Measurements from ENCODE around the gene UGT3A1.

Gene UGT3A1

GRCh38 chr5:35954175-35954574, 37.0 kb downstream of the UGT3A1 start:
- ATAC-seq, result no peak
- TF ChIP-seq ZFP30 (CRISPR knock-in tag; IDR thresholded peaks at IDR 0.05), result no peak
- TF ChIP-seq ZNF565 (CRISPR knock-in tag; conservative IDR thresholded peaks at IDR 0.05; ENCODE audit: low read depth), result no peak
- no peak for TF ChIP-seq ZC3H10 (CRISPR knock-in tag; IDR thresholded peaks at IDR 0.05)
- TF ChIP-seq ZFP3 (CRISPR knock-in tag; IDR thresholded peaks at IDR 0.05), result no peak
- TF ChIP-seq ARNTL (CRISPR knock-in tag; IDR thresholded peaks at IDR 0.05; ENCODE audit: borderline replicate concordance, low read depth), result no peak
- no peak for TF ChIP-seq ZNF8 (CRISPR knock-in tag; IDR thresholded peaks at IDR 0.05)
- TF ChIP-seq PPARA (CRISPR knock-in tag; IDR thresholded peaks at IDR 0.05; ENCODE audit: borderline replicate concordance), result no peak
- TF ChIP-seq ZNF70 (CRISPR knock-in tag; IDR thresholded peaks at IDR 0.05), result no peak
- TF ChIP-seq RARB (CRISPR knock-in tag; IDR thresholded peaks at IDR 0.05), result no peak
- no peak for TF ChIP-seq POU6F1 (CRISPR knock-in tag; IDR thresholded peaks at IDR 0.05; ENCODE audit: borderline replicate concordance, low read depth)
- TF ChIP-seq PATZ1 (CRISPR knock-in tag; IDR thresholded peaks at IDR 0.05; ENCODE audit: borderline replicate concordance), result no peak
- TF ChIP-seq TSHZ2 (CRISPR knock-in tag; IDR thresholded peaks at IDR 0.05), result no peak
- no peak for TF ChIP-seq CSDC2 (CRISPR knock-in tag; IDR thresholded peaks at IDR 0.05)
- TF ChIP-seq TCF4 (CRISPR knock-in tag; IDR thresholded peaks at IDR 0.05; ENCODE audit: borderline replicate concordance), result no peak
- TF ChIP-seq TOX (CRISPR knock-in tag; IDR thresholded peaks at IDR 0.05; ENCODE audit: borderline replicate concordance), result no peak
- TF ChIP-seq ISL1 (CRISPR knock-in tag; IDR thresholded peaks at IDR 0.05), result no peak
- no peak for TF ChIP-seq OSR1 (CRISPR knock-in tag; IDR thresholded peaks at IDR 0.05)
- no peak for TF ChIP-seq ESRRG (CRISPR knock-in tag; IDR thresholded peaks at IDR 0.05)
- TF ChIP-seq BACH2 (CRISPR knock-in tag; IDR thresholded peaks at IDR 0.05; ENCODE audit: borderline replicate concordance), result no peak

GRCh38 chr5:35947085-35947484, 44.1 kb downstream of the UGT3A1 start:
- no peak for TF ChIP-seq ISL1 (CRISPR knock-in tag; IDR thresholded peaks at IDR 0.05)
- no peak for TF ChIP-seq PATZ1 (CRISPR knock-in tag; IDR thresholded peaks at IDR 0.05; ENCODE audit: borderline replicate concordance)
- no peak for ATAC-seq

GRCh38 chr5:35939639-35940038, 51.6 kb downstream of the UGT3A1 start:
- no peak for ATAC-seq
- TF ChIP-seq ZNF565 (CRISPR knock-in tag; conservative IDR thresholded peaks at IDR 0.05; ENCODE audit: low read depth), result no peak
- no peak for TF ChIP-seq OSR1 (CRISPR knock-in tag; IDR thresholded peaks at IDR 0.05)
- no peak for TF ChIP-seq ZC3H10 (CRISPR knock-in tag; IDR thresholded peaks at IDR 0.05)
- TF ChIP-seq ZNF8 (CRISPR knock-in tag; IDR thresholded peaks at IDR 0.05), result no peak
- TF ChIP-seq CREB5 (CRISPR knock-in tag; IDR thresholded peaks at IDR 0.05; ENCODE audit: low read depth), result no peak
- TF ChIP-seq ARNTL (CRISPR knock-in tag; IDR thresholded peaks at IDR 0.05; ENCODE audit: borderline replicate concordance, low read depth), result no peak
- no peak for TF ChIP-seq TOX (CRISPR knock-in tag; IDR thresholded peaks at IDR 0.05; ENCODE audit: borderline replicate concordance)
- no peak for TF ChIP-seq ZNF70 (CRISPR knock-in tag; IDR thresholded peaks at IDR 0.05)
- TF ChIP-seq RARB (CRISPR knock-in tag; IDR thresholded peaks at IDR 0.05), result no peak
- TF ChIP-seq BACH2 (CRISPR knock-in tag; IDR thresholded peaks at IDR 0.05; ENCODE audit: borderline replicate concordance), result no peak
- no peak for TF ChIP-seq SNAI2 (CRISPR knock-in tag; IDR thresholded peaks at IDR 0.05)
- TF ChIP-seq POU6F1 (CRISPR knock-in tag; IDR thresholded peaks at IDR 0.05; ENCODE audit: borderline replicate concordance, low read depth), result no peak
